ENCODE results near the gene GIMAP7. TPM values are rescaled to one million over a fixed set of nuclear protein-coding genes. Genes with fewer than 3 reads are reported as not detected.

Gene GIMAP7
- total RNA-seq = not detected in 2 replicates
- 0.19 TPM in 1 of 2 replicates, not detected in the other for polyA plus RNA-seq

DNA sequence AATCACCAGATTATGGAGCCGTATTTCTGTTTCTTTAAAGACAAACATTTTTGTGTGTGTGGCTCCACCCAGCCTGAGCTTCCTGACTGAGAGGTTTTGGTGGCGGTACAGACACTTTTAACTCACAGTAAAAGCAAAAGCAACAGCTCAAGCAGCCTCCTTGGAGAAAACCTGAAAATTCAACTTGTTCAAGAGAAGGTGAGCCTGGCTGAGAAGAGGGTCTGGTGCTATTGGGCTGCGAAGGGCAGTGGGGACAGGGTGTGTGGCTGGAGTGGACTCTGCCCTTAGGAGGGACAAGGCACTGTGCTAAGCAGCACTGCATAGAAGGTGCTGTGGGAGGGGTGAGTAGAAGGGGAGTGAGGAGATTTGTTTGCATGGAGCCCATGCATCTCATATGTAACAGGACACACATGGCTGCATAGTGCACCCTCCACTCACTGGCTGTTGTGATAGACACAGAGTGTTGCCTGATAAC, at the start of gene GIMAP7:
GIMAP7 (plus strand) TSS at position 125 of the 475 bp plus-strand sequence. CDS start 5,103 bp downstream, outside the sequence.
- TF ChIP-seq, protein P1, sequence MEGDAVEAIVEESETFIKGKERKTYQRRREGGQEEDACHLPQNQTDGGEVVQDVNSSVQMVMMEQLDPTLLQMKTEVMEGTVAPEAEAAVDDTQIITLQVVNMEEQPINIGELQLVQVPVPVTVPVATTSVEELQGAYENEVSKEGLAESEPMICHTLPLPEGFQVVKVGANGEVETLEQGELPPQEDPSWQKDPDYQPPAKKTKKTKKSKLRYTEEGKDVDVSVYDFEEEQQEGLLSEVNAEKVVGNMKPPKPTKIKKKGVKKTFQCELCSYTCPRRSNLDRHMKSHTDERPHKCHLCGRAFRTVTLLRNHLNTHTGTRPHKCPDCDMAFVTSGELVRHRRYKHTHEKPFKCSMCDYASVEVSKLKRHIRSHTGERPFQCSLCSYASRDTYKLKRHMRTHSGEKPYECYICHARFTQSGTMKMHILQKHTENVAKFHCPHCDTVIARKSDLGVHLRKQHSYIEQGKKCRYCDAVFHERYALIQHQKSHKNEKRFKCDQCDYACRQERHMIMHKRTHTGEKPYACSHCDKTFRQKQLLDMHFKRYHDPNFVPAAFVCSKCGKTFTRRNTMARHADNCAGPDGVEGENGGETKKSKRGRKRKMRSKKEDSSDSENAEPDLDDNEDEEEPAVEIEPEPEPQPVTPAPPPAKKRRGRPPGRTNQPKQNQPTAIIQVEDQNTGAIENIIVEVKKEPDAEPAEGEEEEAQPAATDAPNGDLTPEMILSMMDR (IDR thresholded peaks at IDR 0.05; ENCODE audit: low read depth, low read length) = no peak
- H3K4me1 ChIP-seq (ENCODE audit: low read depth) = no peaks in the 10 kb centered on the region
- DNase-seq (ENCODE audit: low read depth in 1 of 2, low spot score in 1 of 2) = no peak
- H3K27me3 ChIP-seq = no peaks in the 10 kb centered on the region
- no peak within 1 kb of the TSS for H3K4me3 ChIP-seq
- H3K27ac ChIP-seq = no peak within 1 kb of the TSS
- no peaks in the 10 kb centered on the region for H3K36me3 ChIP-seq
- H3K9me3 ChIP-seq (ENCODE audit: low read depth) = no peaks in the 10 kb centered on the region

DNA sequence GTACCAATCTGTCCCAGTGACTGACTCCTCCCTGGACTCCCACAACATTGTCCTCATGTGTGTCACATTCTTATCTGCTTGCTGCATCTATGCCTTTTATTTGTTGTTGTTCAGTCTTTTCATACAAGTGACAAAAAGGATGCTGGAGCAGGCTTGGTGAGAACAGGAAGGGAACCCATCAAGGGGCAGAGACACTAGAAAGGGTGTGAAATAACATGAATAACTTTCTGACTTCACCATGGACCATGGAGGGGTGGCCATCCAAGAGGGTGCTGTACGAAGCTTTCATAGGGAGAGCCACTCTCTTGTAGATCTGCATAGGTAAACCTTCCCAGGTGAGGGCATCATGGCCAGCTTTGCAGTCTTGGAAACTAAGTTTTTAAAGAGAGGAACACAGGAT, 49.7 kb upstream of the GIMAP7 start:
- TF ChIP-seq, protein P1 (IDR thresholded peaks at IDR 0.05; ENCODE audit: low read depth, low read length) = no peak
- Histone ChIP-seq H3K27me3 (peaks cover 4% of the 10 kb centered on the region), H3K4me1 (ENCODE audit: low read depth) (no peaks in the 10 kb centered on the region), H3K4me3 (no peak overlapping the region), H3K27ac (no peak overlapping the region), H3K9me3 (ENCODE audit: low read depth) (no peaks in the 10 kb centered on the region), H3K36me3 (no peaks in the 10 kb centered on the region)
- DNase-seq (ENCODE audit: low read depth in 1 of 2, low spot score in 1 of 2) = no peak

DNA sequence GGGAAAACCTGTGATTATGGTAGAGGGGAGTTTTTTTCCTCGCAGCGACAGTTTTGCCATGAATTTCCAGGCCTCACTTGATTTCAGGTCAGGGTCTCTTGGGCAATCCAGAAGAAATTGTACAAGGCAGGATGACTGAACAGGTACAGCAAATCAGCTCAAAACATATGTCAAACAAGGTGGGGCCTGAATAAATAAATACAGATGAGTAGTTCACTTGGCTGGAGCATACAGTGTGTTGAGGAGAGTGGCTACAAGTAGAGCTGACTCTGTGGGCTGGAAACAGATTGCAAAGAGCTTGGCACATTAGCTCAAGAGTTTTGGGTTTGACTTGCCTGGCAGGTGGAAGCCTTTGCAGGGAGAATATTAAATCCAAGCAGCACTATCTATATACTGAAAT, 49.3 kb upstream of the GIMAP7 start:
- H3K36me3 ChIP-seq = no peaks in the 10 kb centered on the region
- H3K4me3 ChIP-seq = no peak overlapping the region
- no peak for DNase-seq (ENCODE audit: low read depth in 1 of 2, low spot score in 1 of 2)
- H3K4me1 ChIP-seq (ENCODE audit: low read depth) = no peaks in the 10 kb centered on the region
- H3K27ac ChIP-seq = no peak overlapping the region
- TF ChIP-seq, protein P1 (IDR thresholded peaks at IDR 0.05; ENCODE audit: low read depth, low read length) = no peak
- H3K27me3 ChIP-seq = peaks cover 4% of the 10 kb centered on the region
- H3K9me3 ChIP-seq (ENCODE audit: low read depth) = no peaks in the 10 kb centered on the region

DNA sequence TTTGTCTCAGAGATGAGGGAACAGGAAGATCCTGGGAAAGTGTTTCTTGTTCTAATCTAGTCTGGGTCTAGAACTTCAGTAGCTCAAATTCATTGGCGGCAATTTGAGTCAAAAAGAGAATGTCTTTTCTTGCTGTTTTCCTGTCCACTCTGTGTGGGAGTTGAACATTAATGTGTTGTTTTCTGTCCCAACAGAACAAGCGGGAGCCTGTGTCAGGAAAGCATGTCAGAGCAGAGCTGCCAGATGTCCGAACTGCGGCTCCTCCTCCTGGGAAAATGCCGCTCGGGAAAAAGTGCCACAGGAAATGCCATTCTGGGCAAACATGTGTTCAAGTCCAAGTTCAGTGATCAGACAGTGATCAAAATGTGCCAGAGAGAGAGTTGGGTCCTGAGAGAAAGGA, 48.2 kb upstream of the GIMAP7 start:
- H3K36me3 ChIP-seq = no peaks in the 10 kb centered on the region
- no peak for DNase-seq (ENCODE audit: low read depth in 1 of 2, low spot score in 1 of 2)
- H3K27ac ChIP-seq = no peak overlapping the region
- TF ChIP-seq, protein P1 (IDR thresholded peaks at IDR 0.05; ENCODE audit: low read depth, low read length) = no peak
- H3K9me3 ChIP-seq (ENCODE audit: low read depth) = no peaks in the 10 kb centered on the region
- peaks cover 4% of the 10 kb centered on the region for H3K27me3 ChIP-seq
- no peaks in the 10 kb centered on the region for H3K4me1 ChIP-seq (ENCODE audit: low read depth)
- no peak overlapping the region for H3K4me3 ChIP-seq

DNA sequence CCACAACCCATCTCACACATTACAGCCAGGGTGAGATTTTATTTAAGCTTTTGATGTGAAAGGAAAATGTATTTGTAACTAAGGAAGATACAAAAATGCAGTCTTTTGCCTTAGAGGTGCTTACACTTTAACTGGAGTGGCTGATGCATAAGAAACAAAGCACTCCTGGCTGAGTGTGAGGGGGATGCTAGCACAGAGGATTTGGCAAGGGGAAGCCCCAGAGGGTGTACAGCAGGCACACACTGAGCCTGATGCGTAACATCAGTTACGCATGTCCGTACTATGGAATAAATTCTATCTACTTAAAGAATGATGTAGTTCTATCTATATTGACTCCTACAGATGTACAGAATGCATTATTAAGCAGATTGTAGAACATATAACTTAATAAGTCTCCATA, 46.4 kb upstream of the GIMAP7 start:
- Histone ChIP-seq H3K4me1 (ENCODE audit: low read depth) (no peaks in the 10 kb centered on the region), H3K9me3 (ENCODE audit: low read depth) (no peaks in the 10 kb centered on the region), H3K4me3 (no peak overlapping the region), H3K27ac (no peak overlapping the region), H3K36me3 (no peaks in the 10 kb centered on the region), H3K27me3 (peaks cover 4% of the 10 kb centered on the region)
- TF ChIP-seq, protein P1 (IDR thresholded peaks at IDR 0.05; ENCODE audit: low read depth, low read length) = no peak
- no peak for DNase-seq (ENCODE audit: low read depth in 1 of 2, low spot score in 1 of 2)
